K562 (cell line): Measurements from ENCODE around the gene POLRMT. TPM values are rescaled to one million over a fixed set of nuclear protein-coding genes. Genes with fewer than 3 reads are reported as not detected.

Source experiments
- GMEB1 ChIP-seq: fragments of 250-450 bp; sonication (Bioruptor Pico); IDR thresholded peaks from 2 replicates; pipeline ENCODE4 v1.4.0; 2020; ENCODE audit warnings: mild to moderate bottlenecking
- GTF2A2 ChIP-seq: IDR thresholded peaks from 2 replicates; pipeline ENCODE4 v1.6.1; 2016; ENCODE audit warnings: mild to moderate bottlenecking, missing genetic modification characterization, missing compliant biosample characterization
- HMGN3 ChIP-seq: IDR thresholded peaks from 2 replicates; pipeline ENCODE4 v1.6.1; 2011; ENCODE audit warnings: borderline replicate concordance, low read depth, mild to moderate bottlenecking, mixed read lengths, low read length; ENCODE audit not compliant: insufficient read length; ENCODE audit errors: extremely low read depth
- JUND ChIP-seq, 2 experiments: IDR thresholded peaks; 2 replicates in 1 of 2; 3 replicates in 1 of 2; pipeline ENCODE4 v1.6.1; 2011; ENCODE audit warnings: borderline replicate concordance in 2 of 2, low read depth in 2 of 2, low read length in 2 of 2, improper control_type of control experiment in 1 of 2, missing biosample characterization in 1 of 2, missing genetic modification characterization in 1 of 2, missing genetic modification reagents in 1 of 2
- MXI1 ChIP-seq: IDR thresholded peaks from 2 replicates; pipeline ENCODE4 v1.6.1; 2011; ENCODE audit warnings: low read depth, mild to moderate bottlenecking, improper control_type of control experiment, low read length
- STAT6 ChIP-seq: sonication (generic); formaldehyde crosslinking; IDR thresholded peaks from 2 replicates; pipeline ENCODE4 v1.8.1; 2023; ENCODE audit warnings: mild to moderate bottlenecking, missing genetic modification reagents
- VEZF1 ChIP-seq: fragments of 200-800 bp; sonication (Bioruptor generic); IDR thresholded peaks from 2 replicates; pipeline ENCODE4 v1.6.1; 2017; ENCODE audit warnings: missing genetic modification characterization, missing compliant biosample characterization
- ZBTB5 ChIP-seq: fragments of 450-650 bp; IDR thresholded peaks from 2 replicates; pipeline ENCODE4 v1.6.1; 2017; ENCODE audit warnings: antibody characterized with exemption
- ZEB2 ChIP-seq: fragments of 450-650 bp; IDR thresholded peaks from 2 replicates; pipeline ENCODE4 v1.6.1; 2016
- ZNF277 ChIP-seq: fragments of 250-450 bp; sonication (Bioruptor Pico); IDR thresholded peaks from 2 replicates; pipeline ENCODE4 v1.8.0; 2022; ENCODE audit warnings: inconsistent platforms, mild to moderate bottlenecking, moderate library complexity, borderline replicate concordance
- ZNF41 ChIP-seq: fragments of 250-450 bp; sonication (Bioruptor Pico); conservative IDR thresholded peaks from 2 replicates; pipeline ENCODE4 v1.4.0; 2020; ENCODE audit warnings: mild to moderate bottlenecking
- ZNF449 ChIP-seq: fragments of 250-450 bp; sonication (Bioruptor Pico); IDR thresholded peaks from 2 replicates; pipeline ENCODE4 v1.8.0; 2022; ENCODE audit warnings: moderate library complexity, mild to moderate bottlenecking, inconsistent platforms
- ZNF507 ChIP-seq: conservative IDR thresholded peaks from 2 replicates; pipeline ENCODE4 v1.6.1; 2017; ENCODE audit warnings: missing genetic modification characterization, missing compliant biosample characterization
- ZNF644 ChIP-seq: fragments of 200-800 bp; sonication (Bioruptor generic); IDR thresholded peaks from 2 replicates; pipeline ENCODE4 v1.6.1; 2016; ENCODE audit warnings: low read depth, missing genetic modification characterization, missing compliant biosample characterization
- polyA plus RNA-seq, 8 experiments: library from polyadenylated mRNA; depleted of rRNA in 4 of 8; stranded (reverse) in 5 of 8; unstranded in 3 of 8; fragments of >200 nt; fragmentation: Nextera tagmentation in 2 of 8; fragmentation: Illumina TruSeq in 1 of 8; extraction: Ambion mirVana in 2 of 8; extraction: Trizol in 1 of 8; gene quantifications; 2 replicates each; pipeline versions ENCODE4 v1.2.1 to v1.2.3, GENCODE V29; 2011 to 2014; ENCODE audit warnings: inconsistent platforms in 1 of 8, missing spikeins in 1 of 8
- total RNA-seq, 7 experiments: library from RNA; depleted of rRNA in 6 of 7; stranded (reverse); fragments of >200 nt in 6 of 7; fragmentation: Illumina TruSeq in 2 of 7; extraction: Trizol in 2 of 7; gene quantifications; 2 replicates each; pipeline versions ENCODE4 v1.2.1 to v1.2.3, GENCODE V29; 2011 to 2021; ENCODE audit warnings: low replicate concordance in 1 of 7

POLRMT gene
- total and polyA plus RNA-seq, 9 of the 15 experiments (the other 6 are each of a cell fraction or from before 2014, with no cell fraction given): 30.3 to 144 (median 68.0) TPM

- TF ChIP-seq ZNF277 (CRISPR knock-in tag): no peak
- no peak for TF ChIP-seq ZEB2
- no peak for TF ChIP-seq GMEB1 (CRISPR knock-in tag)
- TF ChIP-seq JUND (IDR thresholded peaks at IDR 0.05; ENCODE audit: borderline replicate concordance, low read depth, low read length): 0 out of 2 replicates have a peak, but pooled peaks have one; percentile 0
- no peak for TF ChIP-seq JUND (tag; IDR thresholded peaks at IDR 0.05; ENCODE audit: borderline replicate concordance, low read depth, low read length)
- no peak for TF ChIP-seq GTF2A2 (tag)
- TF ChIP-seq ZNF507: no peak
- no peak for TF ChIP-seq ZNF41
- TF ChIP-seq ZBTB5: no peak
- TF ChIP-seq VEZF1 (CRISPR knock-in tag): peak; percentile 52
- TF ChIP-seq ZNF644 (tag): no peak
- TF ChIP-seq STAT6: no peak
- TF ChIP-seq MXI1: no peak
- TF ChIP-seq ZNF449 (CRISPR knock-in tag): no peak
- peak; percentile 35 for TF ChIP-seq HMGN3
Observed at GRCh38 chr19:681029-682019, 48.0 kb upstream of the POLRMT start (continued).
